DOHH2 (cell line): ENCODE measurements around the gene LRRN2.

Source experiments
- H3F3A ChIP-seq: fragments of 200-600 bp; sonication (generic), shearing (Covaris generic); 2 replicates; pipeline ENCODE4 v1.6.0; 2016; ENCODE audit warnings: antibody characterized with exemption, mild to moderate bottlenecking; ENCODE audit not compliant: control insufficient read depth, insufficient read depth
- H3K27ac ChIP-seq: fragments of 200-600 bp; sonication (generic); 2 replicates; pipeline ENCODE4 v1.5.1; 2014; ENCODE audit warnings: low read depth, mild to moderate bottlenecking, low read length, moderate library complexity
- H3K27me3 ChIP-seq: fragments of 200-600 bp; sonication (generic); 2 replicates; pipeline ENCODE4 v1.6.1; 2014; ENCODE audit warnings: mild to moderate bottlenecking, low read length, mixed read lengths; ENCODE audit not compliant: control insufficient read depth
- H3K36me3 ChIP-seq: fragments of 200-600 bp; sonication (generic); 2 replicates; pipeline ENCODE4 v1.6.1; 2014; ENCODE audit warnings: mild to moderate bottlenecking, low read length, moderate library complexity, mixed read lengths; ENCODE audit not compliant: control insufficient read depth
- H3K4me1 ChIP-seq: fragments of 200-600 bp; sonication (generic); 2 replicates; pipeline ENCODE4 v1.6.1; 2014; ENCODE audit warnings: mild to moderate bottlenecking, low read length, mixed read lengths; ENCODE audit not compliant: control insufficient read depth
- H3K4me2 ChIP-seq: fragments of 200-600 bp; sonication (generic); 2 replicates; pipeline ENCODE4 v1.6.0; 2014; ENCODE audit warnings: mild to moderate bottlenecking, low read length, moderate library complexity
- H3K4me3 ChIP-seq: fragments of 200-600 bp; sonication (generic); 2 replicates; pipeline ENCODE4 v1.5.1; 2014; ENCODE audit warnings: mild to moderate bottlenecking, low read length, mixed read lengths
- H3K79me2 ChIP-seq: fragments of 200-600 bp; sonication (generic); 2 replicates; pipeline ENCODE4 v1.6.1; 2014; ENCODE audit warnings: mild to moderate bottlenecking, low read length, mixed read lengths; ENCODE audit not compliant: control insufficient read depth
- H3K9me2 ChIP-seq: fragments of 200-600 bp; sonication (generic); replicated peaks from 2 replicates; pipeline ENCODE4 v1.6.1; 2014; ENCODE audit warnings: mild to moderate bottlenecking, low read length, mixed read lengths; ENCODE audit not compliant: control insufficient read depth
- H3K9me3 ChIP-seq: fragments of 200-600 bp; sonication (generic); 2 replicates; pipeline ENCODE4 v1.6.1; 2014; ENCODE audit warnings: antibody characterized with exemption, low read length, mixed read lengths; ENCODE audit not compliant: control insufficient read depth, insufficient read depth
- H4K20me1 ChIP-seq: fragments of 200-600 bp; sonication (generic); 2 replicates; pipeline ENCODE4 v1.6.0; 2014; ENCODE audit warnings: low read depth, mild to moderate bottlenecking, antibody characterized with exemption, low read length, moderate library complexity; ENCODE audit not compliant: control insufficient read depth, insufficient read depth
- CTCF ChIP-seq: fragments of 200-600 bp; sonication (generic); IDR thresholded peaks from one replicate; pipeline ENCODE4 v1.5.1; 2014; ENCODE audit warnings: antibody characterized with exemption, mild to moderate bottlenecking, low read depth, low read length; ENCODE audit not compliant: poor library complexity, severe bottlenecking
- EZH2phosphoT487 ChIP-seq: fragments of 200-600 bp; sonication (generic); IDR thresholded peaks from 2 replicates; pipeline ENCODE4 v1.6.1; 2017; ENCODE audit warnings: borderline replicate concordance, mild to moderate bottlenecking, antibody characterized with exemption, low read length, moderate library complexity, mixed read lengths

Gene LRRN2

GRCh38 chr1:204678721-204679475, 6.6 kb downstream of the LRRN2 start:
- H3K36me3 ChIP-seq, result no peaks in the 10 kb centered on the region
- H3K4me1 ChIP-seq, result no peaks in the 10 kb centered on the region
- no peak overlapping the region for H3K4me2 ChIP-seq
- H4K20me1 ChIP-seq, result no peaks in the 10 kb centered on the region
- no peaks in the 10 kb centered on the region for H3K9me3 ChIP-seq
- no peak overlapping the region for H3K27ac ChIP-seq
- H3K9me2 ChIP-seq, result no peaks in the 10 kb centered on the region
- H3K4me3 ChIP-seq, result no peak overlapping the region
- H3K79me2 ChIP-seq, result no peaks in the 10 kb centered on the region
- TF ChIP-seq CTCF, result no peak
- H3F3A ChIP-seq, result no peaks in the 10 kb centered on the region
- H3K27me3 ChIP-seq, result peaks cover 29% of the 10 kb centered on the region

GRCh38 chr1:204677864-204678263, 7.7 kb downstream of the LRRN2 start:
- no peaks in the 10 kb centered on the region for H3K4me1 ChIP-seq
- no peak overlapping the region for H3K27ac ChIP-seq
- H3K4me3 ChIP-seq, result no peak overlapping the region
- peaks cover 30% of the 10 kb centered on the region for H3K27me3 ChIP-seq
- no peaks in the 10 kb centered on the region for H3F3A ChIP-seq
- H3K79me2 ChIP-seq, result no peaks in the 10 kb centered on the region
- no peaks in the 10 kb centered on the region for H3K9me2 ChIP-seq
- no peak for TF ChIP-seq EZH2phosphoT487
- no peak for TF ChIP-seq CTCF
- no peaks in the 10 kb centered on the region for H3K9me3 ChIP-seq
- H3K4me2 ChIP-seq, result no peak overlapping the region
- H3K36me3 ChIP-seq, result no peaks in the 10 kb centered on the region
- H4K20me1 ChIP-seq, result no peaks in the 10 kb centered on the region

GRCh38 chr1:204676043-204676442, 9.5 kb downstream of the LRRN2 start:
- Histone ChIP-seq H3K4me2 (no peak overlapping the region), H3K36me3 (no peaks in the 10 kb centered on the region), H3F3A (no peaks in the 10 kb centered on the region), H3K9me2 (no peaks in the 10 kb centered on the region), H3K4me1 (no peaks in the 10 kb centered on the region), H3K27ac (no peak overlapping the region), H3K79me2 (no peaks in the 10 kb centered on the region), H3K9me3 (no peaks in the 10 kb centered on the region), H3K4me3 (no peak overlapping the region), H4K20me1 (no peaks in the 10 kb centered on the region), H3K27me3 (peaks cover 41% of the 10 kb centered on the region)
- no peak for TF ChIP-seq EZH2phosphoT487
- TF ChIP-seq CTCF, result no peak
